HG02623 (cell line): ENCODE data around the gene MEOX2.

Source experiments
- ATAC-seq: cut with Tn5 transposase; IDR thresholded peaks from one replicate; pipeline ENCODE4 v1.9.1; 2021; ENCODE audit warnings: moderate library complexity; ENCODE audit not compliant: unreplicated experiment

MEOX2 gene

GRCh38 chr7:15681631-15682030 lies 4.9 kb downstream of the MEOX2 start:
- ATAC-seq: no peak

- ATAC-seq: no peak
Observed at GRCh38 chr7:15681186-15681585, 5.3 kb downstream of the MEOX2 start.

GRCh38 chr7:15680446-15680845 lies 6.0 kb downstream of the MEOX2 start:
- no peak for ATAC-seq

GRCh38 chr7:15679306-15679705 lies 7.2 kb downstream of the MEOX2 start:
- ATAC-seq: no peak

- ATAC-seq: no peak
Observed at GRCh38 chr7:15678653-15679052, 7.8 kb downstream of the MEOX2 start.

- no peak for ATAC-seq
Observed at GRCh38 chr7:15675379-15675778, 11.1 kb downstream of the MEOX2 start.

- ATAC-seq: no peak
Observed at GRCh38 chr7:15674586-15674985, 11.9 kb downstream of the MEOX2 start.

GRCh38 chr7:15669443-15670090 lies 16.9 kb downstream of the MEOX2 start:
- ATAC-seq: no peak

GRCh38 chr7:15667991-15668390 lies 18.5 kb downstream of the MEOX2 start:
- ATAC-seq: no peak

GRCh38 chr7:15662451-15662850 lies 24.0 kb downstream of the MEOX2 start:
- no peak for ATAC-seq

- no peak for ATAC-seq
Observed at GRCh38 chr7:15658247-15658646, 28.2 kb downstream of the MEOX2 start.

- no peak for ATAC-seq
Observed at GRCh38 chr7:15652776-15653290, 33.6 kb downstream of the MEOX2 start.

- ATAC-seq: no peak
Observed at GRCh38 chr7:15651693-15652092, 34.8 kb downstream of the MEOX2 start.

- ATAC-seq: no peak
Observed at GRCh38 chr7:15650787-15651186, 35.7 kb downstream of the MEOX2 start.

GRCh38 chr7:15648461-15648961 lies 38.0 kb downstream of the MEOX2 start:
- ATAC-seq: no peak

- ATAC-seq: no peak
Observed at GRCh38 chr7:15647309-15647708, 39.2 kb downstream of the MEOX2 start.

- no peak for ATAC-seq
Observed at GRCh38 chr7:15643000-15643705, 43.3 kb downstream of the MEOX2 start.

GRCh38 chr7:15628876-15629275 lies 57.6 kb downstream of the MEOX2 start:
- no peak for ATAC-seq

- no peak for ATAC-seq
Observed at GRCh38 chr7:15626041-15626440, 60.4 kb downstream of the MEOX2 start.

GRCh38 chr7:15625466-15625865 lies 61.0 kb downstream of the MEOX2 start:
- no peak for ATAC-seq

GRCh38 chr7:15621468-15621867 lies 65.0 kb downstream of the MEOX2 start:
- ATAC-seq: no peak

- ATAC-seq: no peak
Observed at GRCh38 chr7:15620491-15621185, 65.8 kb downstream of the MEOX2 start.
